SH-SY5Y (cell line): ENCODE results near the gene CERT1.

Experiments
- GATA2 ChIP-seq: IDR thresholded peaks from 2 replicates; pipeline ENCODE4 v1.6.1; 2011; ENCODE audit warnings: mild to moderate bottlenecking, low read depth, low read length
- GATA3 ChIP-seq: IDR thresholded peaks from 2 replicates; pipeline ENCODE4 v1.6.1; 2011; ENCODE audit warnings: low read depth, mild to moderate bottlenecking, low read length, moderate library complexity

GRCh38 chr5:75461679-75462078, 49.8 kb downstream of the CERT1 start:
- no peak for TF ChIP-seq GATA2
- TF ChIP-seq GATA3, result no peak
